ENCODE results near the gene CDCP1. TPM values are rescaled to one million over a fixed set of nuclear protein-coding genes. Genes with fewer than 3 reads are reported as not detected.

CDCP1 gene
- polyA plus RNA-seq, 1 donor, result 0.34 TPM

- no peak for DNase-seq
These were observed 8.5 kb downstream of the CDCP1 start for GRCh38 chr3:45137656-45138181.

DNA sequence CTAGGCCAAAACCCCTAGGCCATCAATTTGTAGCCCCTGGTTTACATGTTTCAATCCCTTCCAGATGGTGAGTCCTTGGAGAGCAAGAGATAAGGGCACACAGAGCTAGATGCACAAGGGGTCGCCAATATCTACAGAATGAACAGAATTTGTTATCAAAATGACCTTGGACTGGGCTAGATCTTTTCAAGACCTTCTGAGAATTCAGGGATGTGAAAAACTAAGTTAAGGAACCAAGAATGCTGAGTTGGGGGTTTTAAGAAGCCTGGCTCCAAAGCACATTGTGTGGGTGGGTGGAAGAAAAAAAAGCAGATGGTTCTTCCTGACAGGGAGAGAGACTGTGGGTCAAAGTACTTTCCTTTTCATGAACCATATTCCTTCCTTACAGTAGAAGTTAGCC is 10.2 kb downstream of the CDCP1 start:
- no peak for DNase-seq

- DNase-seq, result no peak
These were observed 11.2 kb downstream of the CDCP1 start for GRCh38 chr3:45134758-45135521.

DNA sequence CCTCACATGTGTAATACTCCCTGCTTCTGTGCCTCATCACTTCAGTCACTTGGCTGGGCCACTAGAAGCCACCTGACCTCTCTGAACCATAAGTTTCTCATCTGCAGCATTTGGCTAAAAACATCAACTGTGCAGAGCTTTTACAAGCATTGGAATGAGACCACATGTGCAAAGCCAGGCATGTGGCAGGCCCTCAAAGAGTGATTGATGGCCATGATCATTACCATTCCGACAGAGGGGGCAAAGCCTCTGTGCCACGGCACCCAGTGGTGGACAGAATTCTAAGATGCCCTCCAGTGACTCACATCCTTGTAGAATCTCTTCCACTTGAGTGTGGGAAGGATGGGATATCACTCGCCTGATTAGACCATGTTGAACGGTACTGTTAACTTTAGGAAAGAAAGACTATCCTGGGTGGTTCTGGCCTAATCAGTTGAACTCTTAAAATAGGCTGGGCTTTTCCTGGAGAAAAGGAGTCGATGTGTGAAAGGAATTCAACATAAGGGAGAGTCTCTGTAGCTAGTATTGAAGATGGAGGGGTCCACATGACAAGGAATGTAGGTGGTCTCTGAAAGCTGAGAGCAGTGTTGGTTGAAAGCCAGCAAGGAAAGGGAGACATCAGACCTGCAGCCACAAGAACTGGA is 13.5 kb downstream of the CDCP1 start:
- no peak for DNase-seq

- DNase-seq, result no peak
These were observed 15.0 kb downstream of the CDCP1 start for GRCh38 chr3:45131201-45131600.

GRCh38 chr3:45130476-45130875 is 15.7 kb downstream of the CDCP1 start:
- no peak for DNase-seq

- DNase-seq, result no peak
These were observed 17.2 kb downstream of the CDCP1 start for GRCh38 chr3:45128950-45129349.

- DNase-seq, result no peak
These were observed 18.9 kb downstream of the CDCP1 start for GRCh38 chr3:45127130-45127822.

DNA sequence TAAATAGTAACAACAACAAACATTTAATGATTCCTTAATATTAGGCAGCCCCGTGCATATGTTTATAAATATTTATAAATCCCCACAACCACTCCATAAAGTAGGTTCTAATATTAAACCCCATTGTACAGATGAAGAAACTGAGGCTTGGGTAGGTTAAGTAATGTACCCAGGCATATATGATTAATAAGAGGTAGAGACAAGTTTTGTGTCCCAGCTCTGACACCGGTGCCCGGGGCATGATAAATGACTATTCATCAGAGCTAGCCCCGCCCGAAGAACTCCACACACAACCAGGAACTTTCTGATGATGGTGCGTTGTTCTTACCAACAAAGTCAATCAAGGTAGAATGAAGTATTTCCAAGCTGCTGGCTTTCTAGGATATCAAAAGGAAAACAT is 19.4 kb downstream of the CDCP1 start:
- no peak for DNase-seq

GRCh38 chr3:45125550-45126026 is 20.6 kb downstream of the CDCP1 start:
- DNase-seq, result no peak

GRCh38 chr3:45124956-45125355 is 21.2 kb downstream of the CDCP1 start:
- no peak for DNase-seq

GRCh38 chr3:45124352-45124751 is 21.8 kb downstream of the CDCP1 start:
- no peak for DNase-seq

DNA sequence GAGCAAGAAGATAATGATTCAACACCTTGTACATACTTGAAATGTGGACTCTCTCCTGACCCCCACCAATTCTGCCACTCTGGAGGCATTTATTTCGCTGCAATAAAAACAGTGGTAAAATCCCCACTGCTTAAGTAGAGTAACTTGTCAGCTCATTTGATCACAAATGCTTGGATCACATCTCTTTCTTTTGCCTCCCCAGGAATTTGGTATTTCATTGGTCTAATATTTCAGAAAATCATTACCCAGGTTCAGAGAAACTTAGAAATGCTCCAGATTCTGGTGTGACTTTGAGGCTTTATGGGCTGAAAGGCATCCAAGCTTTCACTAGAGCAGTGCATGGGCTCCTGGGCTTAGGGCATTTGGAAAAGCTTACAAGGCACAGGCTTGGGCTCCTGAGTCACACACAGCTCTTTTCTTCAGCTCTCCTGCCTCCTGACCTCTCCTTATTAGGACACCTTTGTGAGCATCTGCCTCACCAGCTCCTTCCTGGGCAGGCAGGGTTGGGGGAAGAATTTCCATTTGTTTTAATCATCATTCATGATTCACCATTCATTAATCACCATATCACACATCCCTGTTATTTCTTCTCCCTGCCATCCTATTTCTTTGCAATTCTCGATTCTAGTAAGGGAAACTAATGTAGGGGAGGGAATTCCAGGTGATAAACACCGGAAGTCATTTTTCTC is 22.5 kb downstream of the CDCP1 start:
- DNase-seq, result no peak

- DNase-seq, result no peak
These were observed 23.1 kb downstream of the CDCP1 start for GRCh38 chr3:45123030-45123429.

DNA sequence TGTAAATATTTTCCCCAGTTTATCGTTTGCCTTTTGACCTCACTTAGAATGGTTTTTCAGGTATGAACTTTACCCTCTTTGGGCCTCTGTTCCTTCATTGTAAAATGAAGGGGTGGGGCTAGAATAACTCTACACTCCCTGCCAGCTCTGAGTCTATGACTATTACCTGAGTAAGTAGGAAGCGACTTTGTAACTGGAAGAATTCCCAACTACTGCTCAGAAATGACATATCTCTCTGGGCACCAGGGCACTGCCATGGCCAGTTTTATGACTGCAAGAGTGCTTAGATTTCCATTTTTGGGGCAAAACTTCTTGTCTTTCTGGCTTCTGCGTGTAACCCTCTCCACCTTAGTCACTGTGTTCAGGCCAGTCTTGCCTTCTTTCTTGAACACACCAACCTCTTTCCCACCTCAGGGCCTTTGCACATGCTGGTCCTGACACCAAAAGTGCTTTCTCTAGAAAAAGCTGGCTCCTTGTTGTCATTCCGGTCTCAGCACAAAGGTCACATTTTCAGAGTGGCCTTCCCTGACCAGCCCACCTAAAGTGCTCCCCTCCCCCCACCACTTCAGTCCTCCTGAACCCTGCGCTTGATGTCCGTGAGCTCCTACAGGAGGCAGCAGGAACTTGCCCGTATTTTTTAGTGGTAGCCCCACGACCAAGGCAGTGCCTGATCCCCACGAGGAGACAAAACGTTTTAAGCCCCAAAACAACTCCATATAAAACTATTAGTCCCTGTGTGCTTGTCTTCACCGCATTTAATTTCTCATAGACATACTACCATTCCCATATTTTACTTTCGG is 25.6 kb downstream of the CDCP1 start:
- no peak for DNase-seq

DNA sequence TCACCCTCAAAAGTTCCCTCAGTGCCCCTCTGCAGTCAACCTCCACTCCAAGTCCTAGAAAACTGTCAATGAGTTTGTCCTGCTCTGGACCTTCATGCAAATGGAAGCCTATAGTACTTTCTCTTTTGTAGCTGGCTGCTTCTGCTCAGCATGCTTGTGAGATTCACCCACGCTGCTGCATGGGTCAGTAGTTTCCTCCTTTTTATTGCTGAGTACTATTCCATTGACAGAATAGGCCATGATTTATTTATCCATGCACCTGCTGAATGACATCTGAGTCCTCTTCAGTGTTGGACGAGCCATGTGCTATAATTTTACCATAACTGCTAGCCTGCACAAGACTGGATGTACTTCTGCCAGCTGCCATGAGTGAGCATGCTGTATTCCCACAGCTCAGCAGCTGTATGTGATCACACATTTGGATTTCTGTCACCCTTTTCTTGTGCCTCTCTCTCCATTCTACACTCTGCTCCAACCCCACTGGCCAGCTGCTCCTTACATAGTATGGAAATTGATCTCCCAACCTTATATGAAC is 26.3 kb downstream of the CDCP1 start:
- DNase-seq, result no peak

GRCh38 chr3:45119376-45119775 is 26.8 kb downstream of the CDCP1 start:
- DNase-seq, result no peak

- DNase-seq, result no peak
These were observed 27.5 kb downstream of the CDCP1 start for GRCh38 chr3:45118615-45119071.

- DNase-seq, result no peak
These were observed 29.8 kb downstream of the CDCP1 start for GRCh38 chr3:45116350-45116749.

GRCh38 chr3:45113625-45114050 is 32.5 kb downstream of the CDCP1 start:
- no peak for DNase-seq

- DNase-seq, result no peak
These were observed 33.2 kb downstream of the CDCP1 start for GRCh38 chr3:45112939-45113338.

- DNase-seq, result no peak
These were observed 35.7 kb downstream of the CDCP1 start for GRCh38 chr3:45110509-45110833.

All from hindlimb muscle (tissue), 1 donor.